ENCODE measurements around the gene TRIP13.
A peak's percentile ranks its signal among the peaks of the same experiment; 100 is the strongest.
"Not testable (repeated sequence)": the region's sequence is repeated elsewhere in the genome, so short reads cannot be mapped to it uniquely, and the experiment has no call there.

The TRIP13 gene

DNA sequence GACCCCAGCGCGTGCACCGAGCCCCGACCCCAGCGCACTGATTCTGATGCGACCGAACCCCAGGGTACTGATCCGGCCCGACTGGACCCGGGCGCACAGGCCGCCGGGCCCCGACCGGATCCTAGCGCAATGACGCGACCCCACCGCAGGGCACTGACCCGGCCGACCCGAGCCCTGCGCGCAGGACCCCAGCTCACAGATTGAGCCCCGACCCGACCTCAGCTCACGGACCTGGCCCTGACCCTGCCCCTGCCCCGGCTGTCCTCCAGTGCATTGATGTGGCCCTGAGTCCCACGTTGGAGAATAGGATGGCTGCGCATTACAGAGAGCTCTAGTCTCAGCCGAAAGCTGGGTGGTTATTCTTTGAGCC is 438 bp downstream of the TRIP13 start:
- no peak for DNase-seq (ENCODE audit: low read depth)

DNA sequence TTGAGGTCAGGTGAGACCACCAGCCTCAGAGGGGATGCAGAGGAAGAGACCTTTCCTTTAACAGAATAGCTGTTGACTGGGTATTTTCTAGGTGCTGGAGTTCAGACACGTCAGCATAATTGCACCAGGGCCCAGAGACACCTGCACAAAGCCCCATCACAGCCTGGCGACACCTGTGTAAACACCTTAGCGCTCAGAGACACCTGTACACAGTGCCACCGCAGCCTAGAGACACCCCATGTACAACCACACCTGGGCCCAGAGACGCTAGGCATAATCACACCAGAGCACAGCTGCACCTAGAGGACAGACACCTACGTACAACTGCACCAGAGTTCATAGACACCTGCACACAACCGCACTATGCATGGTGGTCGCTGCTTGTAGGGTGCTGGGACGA is 1.0 kb downstream of the TRIP13 start:
- no peak for DNase-seq (ENCODE audit: low read depth)

DNA sequence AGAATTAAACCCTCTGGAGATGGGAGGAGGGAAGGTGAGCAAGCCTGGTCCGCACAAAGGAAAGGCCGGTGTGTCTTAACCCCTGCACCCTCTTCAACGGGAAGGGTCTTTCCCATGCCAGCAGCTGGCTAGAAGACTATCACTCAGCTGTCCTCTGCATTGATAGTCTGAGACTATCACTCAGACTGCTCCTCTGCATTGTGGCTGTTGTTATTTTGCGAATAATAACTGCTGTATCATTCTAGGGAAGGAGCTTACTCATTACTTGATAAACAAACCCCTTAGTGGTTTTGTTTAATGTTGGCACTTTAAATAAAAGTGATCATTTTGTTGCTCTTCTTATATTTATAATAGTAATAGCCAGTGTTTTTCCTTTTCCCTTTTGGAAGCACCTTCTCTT is 8.1 kb downstream of the TRIP13 start:
- DNase-seq (ENCODE audit: low read depth) = no peak

DNA sequence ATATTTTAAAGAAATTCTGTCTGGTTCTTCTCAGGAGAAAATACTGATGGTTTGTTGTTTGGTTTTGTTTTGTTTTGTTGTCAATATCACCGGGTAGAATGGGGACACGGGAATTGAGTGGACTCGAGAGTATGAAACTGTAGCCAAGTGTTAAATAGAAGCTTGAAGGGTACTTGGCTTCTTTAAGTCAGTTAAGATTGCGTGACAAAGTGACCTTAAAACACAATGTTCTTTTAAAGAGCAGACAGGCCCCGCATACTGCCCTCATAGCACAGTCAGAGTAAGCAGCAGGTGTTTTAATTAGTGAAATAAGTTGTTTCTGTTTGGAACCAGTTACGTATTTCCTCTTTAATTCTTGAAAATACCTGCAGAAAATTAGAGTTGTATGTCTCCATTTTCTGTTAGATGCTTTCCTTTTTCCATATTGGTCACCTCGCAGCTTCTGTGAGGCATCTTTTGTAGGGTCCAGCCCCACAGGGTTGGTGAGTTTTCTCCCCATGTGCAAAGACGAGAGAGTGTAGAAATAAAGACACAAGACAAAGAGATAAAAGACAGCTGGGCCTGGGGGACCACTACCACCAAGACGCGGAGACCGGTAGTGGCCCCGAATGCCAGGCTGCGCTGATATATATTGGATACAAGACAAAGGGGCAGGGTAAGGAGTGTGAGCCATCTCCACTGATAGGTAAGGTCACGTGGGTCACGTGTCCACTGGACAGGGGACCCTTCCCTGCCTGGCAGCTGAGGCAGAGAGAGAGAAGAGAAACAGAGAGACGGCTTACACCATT is 9.6 kb downstream of the TRIP13 start:
- DNase-seq (ENCODE audit: low read depth) = no peak

DNA sequence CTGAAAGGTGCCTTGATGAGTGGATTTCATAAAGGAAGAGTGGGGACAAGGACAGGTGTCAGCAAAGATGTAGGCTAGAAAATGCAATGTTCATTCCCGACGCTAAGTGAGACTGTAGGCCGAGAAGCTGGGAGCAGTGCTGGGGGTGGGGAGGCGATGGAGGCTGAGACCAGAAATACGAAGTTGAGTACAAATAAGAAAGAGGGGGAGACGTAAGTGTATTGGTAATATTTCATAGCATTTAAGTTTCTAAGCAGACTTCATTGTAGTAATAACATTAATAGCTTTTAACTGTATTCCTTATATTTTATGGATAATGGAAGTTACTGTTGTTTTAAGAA is 11.0 kb downstream of the TRIP13 start:
- DNase-seq (ENCODE audit: low read depth) = no peak

DNA sequence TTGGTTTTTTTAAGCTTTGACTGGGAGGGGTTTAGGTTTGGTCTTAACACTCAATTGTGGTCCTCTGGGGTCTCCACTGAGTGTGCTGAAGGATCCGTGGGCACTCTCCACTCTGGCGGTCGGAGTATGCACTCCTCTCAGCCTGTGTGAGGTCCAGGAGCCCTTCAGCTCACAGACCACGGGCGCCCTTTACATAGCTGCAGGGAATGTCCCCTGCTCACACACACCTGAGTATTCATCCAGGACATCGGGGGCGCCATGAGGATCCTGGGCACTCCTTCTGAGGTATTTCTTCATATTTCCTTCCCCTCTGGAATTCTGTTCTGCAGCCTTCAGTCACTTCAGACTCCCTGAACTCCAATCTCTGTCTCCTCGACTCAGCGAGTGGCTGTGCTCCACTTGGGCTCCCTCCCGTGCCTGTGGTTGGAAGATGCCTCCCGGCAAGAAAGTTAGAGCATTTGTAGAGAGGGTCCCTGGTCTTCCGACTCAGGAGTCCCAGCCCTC is 12.5 kb downstream of the TRIP13 start:
- DNase-seq (ENCODE audit: low read depth) = no peak

DNA sequence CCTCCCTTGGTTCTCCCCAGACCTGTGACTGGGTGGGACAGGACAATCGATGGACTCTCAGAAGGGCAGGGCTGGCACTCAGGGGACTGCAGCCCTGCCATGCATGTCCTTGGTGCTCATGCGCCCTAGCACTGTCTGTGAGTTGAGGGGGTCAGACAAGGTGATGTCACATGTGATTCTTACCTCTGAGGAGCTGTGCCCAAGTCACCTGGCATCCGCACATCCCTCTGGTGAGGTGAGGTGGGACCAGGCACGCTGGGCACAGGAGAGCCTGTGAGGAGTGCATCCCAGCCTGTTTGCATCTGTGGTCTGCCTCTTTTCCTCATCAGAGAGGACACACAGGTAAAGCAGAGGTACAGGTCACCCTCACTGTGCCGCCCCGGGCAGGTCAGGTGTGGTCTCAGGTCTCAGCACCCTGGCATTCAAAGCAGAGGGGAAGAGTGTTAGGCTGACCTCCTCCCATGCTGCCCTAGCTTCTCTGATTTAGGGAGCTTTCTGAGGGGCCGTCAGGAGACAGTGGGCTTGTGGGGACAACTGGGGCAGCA is 14.8 kb downstream of the TRIP13 start:
- DNase-seq (ENCODE audit: low read depth) = no peak

DNA sequence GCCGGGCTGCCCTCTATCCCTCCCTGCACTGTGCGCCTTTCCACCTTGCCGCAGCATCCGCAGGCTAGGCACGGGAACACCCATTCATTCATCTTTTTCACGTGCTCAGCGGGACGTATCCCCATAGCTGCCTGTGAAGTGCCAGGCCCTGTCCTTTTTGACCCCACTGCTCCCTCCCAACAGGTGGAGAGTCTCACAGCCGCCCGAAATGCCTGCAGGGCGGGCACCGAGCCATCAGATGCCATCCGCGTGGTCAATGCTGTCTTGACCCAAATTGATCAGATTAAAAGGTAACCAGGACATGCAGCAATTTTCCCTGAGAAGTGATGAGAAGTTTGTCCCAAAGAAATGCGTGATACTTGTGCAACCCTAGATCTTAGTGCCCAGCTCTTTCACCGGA is 15.5 kb downstream of the TRIP13 start:
- no peak for DNase-seq (ENCODE audit: low read depth)

DNA sequence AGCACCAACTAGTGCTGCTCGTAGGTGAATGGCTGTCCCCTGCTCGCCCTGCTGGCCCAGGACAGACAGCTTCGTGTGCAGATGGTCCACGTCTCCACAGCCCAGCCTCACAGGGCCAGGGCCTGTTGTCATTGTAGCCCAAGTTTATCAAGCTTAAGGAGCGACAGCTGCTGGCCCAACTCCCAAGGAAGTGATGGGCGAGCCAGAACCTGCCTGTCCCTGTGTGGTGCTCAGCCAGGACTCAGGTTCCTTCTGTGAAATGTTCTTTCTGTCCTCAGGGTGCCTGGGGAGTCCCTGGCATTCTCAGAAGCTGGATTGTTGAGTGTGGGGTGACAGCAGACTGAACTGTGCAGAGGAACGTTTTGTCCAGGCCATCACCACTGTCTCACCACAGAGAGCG is 16.4 kb downstream of the TRIP13 start:
- DNase-seq (ENCODE audit: low read depth) = no peak

DNA sequence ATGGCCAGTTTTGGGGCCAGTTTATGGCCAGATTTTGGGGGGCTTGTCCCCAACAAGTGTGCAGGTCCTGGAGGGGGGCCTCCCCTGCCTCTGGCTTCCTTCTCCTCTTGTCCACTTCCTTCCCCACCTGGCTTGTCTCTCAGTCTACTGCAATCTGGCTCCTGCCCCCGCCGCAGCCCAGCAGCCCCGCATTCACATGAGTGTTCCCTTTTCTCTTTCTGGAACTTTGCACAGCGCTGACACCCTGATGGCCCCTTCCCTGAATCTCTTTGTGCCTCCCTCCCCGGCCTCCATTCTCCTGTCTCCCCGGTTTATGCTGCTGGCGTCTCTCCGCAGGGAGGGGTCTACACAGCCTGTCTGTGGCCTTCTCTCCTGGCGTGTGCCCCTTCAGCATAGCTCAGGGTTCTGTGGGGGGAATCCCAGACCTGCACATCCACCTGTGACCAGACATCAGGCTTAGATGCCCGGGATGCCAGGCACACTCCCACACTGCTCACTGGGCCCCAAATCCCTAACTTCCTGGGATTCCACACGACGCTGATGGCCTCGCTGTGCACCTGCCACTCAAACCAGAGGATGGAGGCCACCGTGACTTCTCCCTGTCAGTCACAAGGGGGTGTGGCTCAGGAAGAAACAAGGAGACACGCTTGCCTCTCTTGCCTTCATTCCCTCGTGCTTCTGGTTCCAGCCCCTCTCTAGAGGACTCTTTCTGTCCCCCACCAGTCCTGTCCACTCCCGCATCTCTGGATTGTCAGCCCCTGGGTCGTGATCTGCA is 17.5 kb downstream of the TRIP13 start:
- no peak for DNase-seq (ENCODE audit: low read depth)

DNA sequence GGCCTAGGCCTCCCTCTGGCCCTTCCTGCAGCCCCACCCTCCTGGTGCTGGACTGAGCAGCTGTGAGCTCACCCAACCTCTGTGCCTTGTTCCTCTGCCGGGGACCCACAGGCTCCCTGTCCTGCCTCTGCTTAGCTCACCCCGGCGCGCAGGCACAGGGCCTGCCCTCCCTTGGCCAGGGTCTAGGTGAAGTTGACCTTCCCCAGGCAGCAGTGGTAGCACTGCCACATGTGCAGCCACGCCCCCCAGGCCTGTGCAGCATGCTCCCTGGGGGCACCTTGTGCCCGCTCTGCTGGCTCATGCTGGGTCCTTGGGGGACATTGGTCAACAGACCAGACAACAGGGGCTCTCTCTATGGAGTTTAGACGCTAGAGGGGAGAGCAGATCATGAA is 18.1 kb downstream of the TRIP13 start:
- DNase-seq (ENCODE audit: low read depth) = no peak

DNA sequence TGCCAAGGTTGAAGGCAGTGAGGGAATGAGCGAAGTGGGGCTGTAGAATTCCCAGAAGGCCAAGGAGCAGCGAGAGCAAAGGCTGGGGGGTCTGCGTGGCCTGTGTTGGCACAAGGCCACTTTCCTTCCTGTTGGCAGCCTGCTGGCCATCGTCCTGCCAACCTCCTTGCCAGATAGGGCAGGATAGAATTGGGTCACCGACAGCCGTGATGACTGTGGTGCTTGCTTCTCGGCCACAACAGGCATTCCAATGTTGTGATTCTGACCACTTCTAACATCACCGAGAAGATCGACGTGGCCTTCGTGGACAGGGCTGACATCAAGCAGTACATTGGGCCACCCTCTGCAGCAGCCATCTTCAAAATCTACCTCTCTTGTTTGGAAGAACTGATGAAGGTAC is 18.9 kb downstream of the TRIP13 start:
- no peak for DNase-seq (ENCODE audit: low read depth)

DNA sequence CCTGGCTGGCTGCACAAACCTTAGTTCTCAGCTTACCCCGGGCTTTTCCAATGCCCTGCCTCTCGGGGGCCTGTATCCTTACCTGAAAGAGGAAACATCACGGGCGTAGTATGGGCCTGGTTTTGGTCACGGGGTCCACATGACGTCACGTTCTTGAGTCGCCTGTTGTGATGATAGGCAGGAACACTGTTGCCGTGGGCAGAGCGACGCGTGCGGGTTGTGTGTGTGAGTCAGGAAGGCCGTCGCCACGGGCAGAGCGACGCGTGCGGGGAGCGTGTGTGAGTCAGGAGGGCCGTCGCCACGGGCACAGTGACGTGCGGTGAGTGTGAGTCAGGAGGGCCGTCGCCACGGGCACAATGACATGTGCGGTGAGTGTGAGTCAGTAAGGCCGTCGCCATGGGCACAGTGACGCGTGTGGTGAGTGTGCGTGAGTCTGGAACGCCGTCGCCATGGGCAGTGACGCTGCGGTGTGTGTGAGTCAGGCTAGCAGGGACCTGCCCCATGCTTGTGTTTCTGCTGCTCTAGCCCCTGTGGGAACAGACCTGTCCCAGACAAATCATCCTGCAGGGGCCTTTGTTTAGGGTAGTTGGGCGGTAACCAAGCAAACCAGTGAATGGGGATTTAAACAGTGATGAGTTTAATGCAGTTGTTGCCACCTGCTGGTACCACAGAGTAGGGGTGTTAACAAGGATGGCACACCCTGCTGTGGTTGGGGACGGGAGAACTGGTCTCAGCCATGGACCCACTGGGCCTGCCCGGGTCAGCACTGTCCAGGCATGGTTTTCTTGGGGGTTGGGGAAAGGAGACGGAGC is 19.8 kb downstream of the TRIP13 start:
- peak; percentile 71 for DNase-seq (ENCODE audit: low read depth)

DNA sequence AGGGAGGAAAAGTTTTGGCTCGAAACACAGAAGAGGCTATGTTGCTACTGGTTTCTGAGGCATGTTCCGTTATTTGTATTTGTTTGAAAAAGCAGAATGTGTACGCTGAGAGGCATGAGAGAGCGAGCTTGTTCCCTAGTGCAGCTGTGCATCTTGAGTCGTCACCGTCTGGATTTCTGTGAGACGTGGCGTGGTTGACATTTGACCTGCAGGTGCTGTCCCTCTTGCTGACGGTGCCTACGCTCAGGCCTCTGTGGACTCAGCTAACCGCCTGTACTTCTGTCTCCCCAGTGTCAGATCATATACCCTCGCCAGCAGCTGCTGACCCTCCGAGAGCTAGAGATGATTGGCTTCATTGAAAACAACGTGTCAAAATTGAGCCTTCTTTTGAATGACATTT is 21.5 kb downstream of the TRIP13 start:
- DNase-seq (ENCODE audit: low read depth) = no peak

DNA sequence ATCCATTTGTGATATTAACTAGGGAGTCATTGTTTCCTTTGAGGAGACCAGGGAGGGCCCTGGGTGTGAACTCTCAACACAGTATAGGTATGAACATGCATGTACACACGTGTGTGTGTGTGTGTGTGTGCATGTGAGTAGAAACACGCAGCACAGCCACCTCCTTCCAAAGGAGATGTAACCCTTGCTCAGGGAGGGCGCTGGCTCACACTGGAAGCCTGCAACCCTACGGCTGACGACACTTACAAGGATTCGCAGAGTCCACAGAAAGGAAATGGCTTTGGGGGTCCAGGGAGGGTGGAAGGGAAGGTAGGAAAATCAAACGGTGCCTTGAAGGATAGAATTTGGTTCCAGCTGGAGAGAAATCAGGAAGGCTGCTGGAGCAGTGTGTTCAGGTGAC is 21.9 kb downstream of the TRIP13 start:
- no peak for DNase-seq (ENCODE audit: low read depth)

DNA sequence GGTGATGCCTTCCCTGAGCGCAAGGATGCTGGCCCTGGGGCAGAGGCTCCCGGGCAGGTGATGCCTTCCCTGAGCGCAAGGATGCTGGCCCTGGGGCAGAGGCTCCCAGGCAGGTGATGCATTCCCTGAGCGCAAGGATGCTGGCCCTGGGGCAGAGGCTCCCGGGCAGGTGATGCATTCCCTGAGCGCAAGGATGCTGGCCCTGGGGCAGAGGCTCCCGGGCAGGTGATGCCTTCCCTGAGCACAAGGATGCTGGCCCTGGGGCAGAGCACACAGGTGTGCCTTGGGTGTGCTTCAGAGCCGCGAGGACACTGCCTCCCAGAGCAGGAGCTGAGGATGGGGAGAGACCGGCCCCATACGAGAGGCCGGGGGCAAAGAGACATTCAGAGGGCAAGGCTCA is 22.7 kb downstream of the TRIP13 start:
- DNase-seq (ENCODE audit: low read depth) = not testable (repeated sequence)

DNA sequence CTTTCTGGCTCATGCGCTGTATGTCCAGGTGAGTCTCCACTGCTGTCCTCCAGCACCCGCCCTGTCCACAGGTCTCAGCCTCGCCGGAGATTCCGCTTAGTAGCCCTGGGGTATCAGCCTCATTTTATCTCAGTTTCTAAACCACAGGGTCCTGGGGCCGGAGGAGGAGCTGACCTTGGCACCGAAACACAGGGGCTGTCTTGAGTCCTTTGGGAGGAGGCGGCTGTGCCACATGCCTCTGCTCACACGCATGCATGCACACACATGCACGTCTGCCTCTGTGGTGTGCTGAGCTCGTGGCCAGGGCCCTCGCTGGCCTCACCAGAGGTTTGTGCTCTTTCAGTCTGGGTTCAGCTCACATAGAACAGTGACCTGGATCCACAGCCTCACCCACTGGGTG is 23.3 kb downstream of the TRIP13 start:
- DNase-seq (ENCODE audit: low read depth) = no peak

DNA sequence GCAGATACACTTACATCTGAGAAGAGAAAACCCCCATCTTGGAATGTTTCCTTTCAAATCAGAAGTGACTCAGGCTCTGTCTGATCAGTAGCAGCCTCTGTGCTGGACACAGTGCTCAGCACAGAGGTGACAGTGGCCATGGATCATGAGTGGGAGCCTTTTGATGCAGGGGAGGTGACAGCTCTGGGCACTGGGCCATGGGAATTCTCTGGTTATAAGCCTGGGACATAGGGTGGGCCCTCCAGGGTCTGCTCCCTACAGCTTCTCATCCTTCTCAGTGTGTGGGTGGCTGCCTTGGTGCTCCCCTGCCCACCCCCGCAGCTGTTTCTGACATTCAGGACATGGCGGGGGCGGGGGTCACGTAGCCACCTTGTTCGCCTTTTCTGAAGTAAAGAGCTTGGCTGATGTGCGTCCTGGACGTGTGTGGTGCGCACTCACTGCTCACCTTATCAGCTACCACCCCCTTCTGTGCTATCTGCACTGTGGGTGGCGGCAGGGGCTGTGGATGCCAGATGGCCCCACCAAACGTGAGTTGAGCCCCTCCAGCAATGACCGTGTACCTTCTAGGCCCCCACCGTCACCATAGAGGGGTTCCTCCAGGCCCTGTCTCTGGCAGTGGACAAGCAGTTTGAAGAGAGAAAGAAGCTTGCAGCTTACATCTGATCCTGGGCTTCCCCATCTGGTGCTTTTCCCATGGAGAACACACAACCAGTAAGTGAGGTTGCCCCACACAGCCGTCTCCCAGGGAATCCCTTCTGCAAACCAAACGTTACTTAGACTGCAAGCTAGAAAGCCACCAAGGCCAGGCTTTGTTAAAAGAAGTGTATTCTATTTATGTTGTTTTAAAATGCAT is 24.0 kb downstream of the TRIP13 start:
- no peak for DNase-seq (ENCODE audit: low read depth)

DNA sequence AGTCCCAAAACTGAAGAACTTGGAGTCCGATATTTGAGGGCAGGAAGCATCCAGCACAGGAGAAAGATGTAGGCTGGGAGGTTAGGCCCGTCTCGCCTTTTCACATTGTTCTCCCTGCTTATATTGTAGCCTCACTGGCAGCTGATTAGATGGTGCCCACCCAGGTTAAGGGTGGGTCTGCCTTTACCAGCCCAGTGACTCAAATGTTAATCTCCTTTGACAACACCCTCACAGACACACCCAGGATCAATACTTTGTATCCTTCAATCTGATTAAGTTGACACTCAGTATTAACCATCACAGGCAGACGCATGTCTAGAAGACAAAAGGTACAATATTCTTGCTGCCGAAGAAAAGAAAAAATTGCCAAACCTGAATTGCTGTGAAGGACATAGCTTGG is 26.0 kb downstream of the TRIP13 start:
- DNase-seq (ENCODE audit: low read depth) = not testable (repeated sequence)

DNA sequence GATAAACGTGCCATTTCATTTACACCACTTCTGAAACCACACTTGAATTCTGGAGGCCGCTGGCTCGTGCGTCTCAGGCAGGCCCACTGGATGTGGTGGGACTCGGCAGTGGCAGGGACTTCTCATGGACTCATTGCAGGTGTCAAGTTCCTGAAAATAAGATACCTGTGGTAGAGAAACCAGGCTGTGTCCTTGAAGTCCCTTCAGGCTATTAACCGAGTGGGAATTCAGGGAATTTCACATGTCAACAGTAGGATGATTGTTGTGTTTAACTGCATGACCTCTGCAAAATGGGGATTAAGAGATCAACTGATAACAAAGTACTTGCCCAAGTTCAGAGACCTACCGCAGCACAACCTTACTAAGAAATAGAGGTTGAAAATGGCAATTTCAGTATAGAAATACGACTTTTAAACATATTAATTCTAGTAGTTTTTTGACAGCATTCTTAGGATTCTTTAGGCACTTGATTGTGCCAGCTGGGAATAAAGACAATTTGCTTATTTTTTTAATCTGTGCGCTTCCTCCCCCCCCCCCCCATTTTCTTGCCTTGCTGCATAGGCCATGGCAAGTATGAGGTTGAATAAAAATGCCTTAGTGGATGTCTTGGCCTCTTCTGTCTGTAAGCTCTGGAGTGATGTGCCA is 26.8 kb downstream of the TRIP13 start:
- no peak for DNase-seq (ENCODE audit: low read depth)

DNA sequence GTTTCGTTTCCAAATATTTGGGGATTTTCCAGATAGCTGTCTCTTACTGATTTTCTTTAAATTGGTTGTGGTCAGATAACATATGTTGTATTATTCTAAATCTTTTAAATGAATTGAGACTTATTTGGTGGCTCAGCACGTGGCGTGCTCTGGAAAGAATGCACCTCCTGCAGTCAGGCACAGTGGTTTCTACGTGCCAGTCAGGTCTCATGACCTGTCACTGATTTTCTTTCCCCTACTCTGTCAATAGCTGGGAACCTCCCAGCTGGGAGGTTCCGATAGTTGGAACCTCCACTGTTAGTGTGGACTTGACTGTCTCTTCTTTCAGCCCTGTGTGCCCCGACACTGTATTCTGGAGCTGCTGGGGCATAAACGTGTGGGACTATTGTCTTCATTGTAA is 27.6 kb downstream of the TRIP13 start:
- DNase-seq (ENCODE audit: low read depth) = no peak

Data from activated T-helper 1 cell treated with Interleukin-2 at 50 U/mL for 16 hours (primary cell).